ENCODE measurements around the gene MTG1. TPM values are rescaled to one million over a fixed set of nuclear protein-coding genes. Genes with fewer than 3 reads are reported as not detected.

Gene MTG1
- total and polyA plus RNA-seq, 2 donors (not counting 1 experiment from before 2014, with no cell fraction given), result 90.0 to 117 TPM

DNA sequence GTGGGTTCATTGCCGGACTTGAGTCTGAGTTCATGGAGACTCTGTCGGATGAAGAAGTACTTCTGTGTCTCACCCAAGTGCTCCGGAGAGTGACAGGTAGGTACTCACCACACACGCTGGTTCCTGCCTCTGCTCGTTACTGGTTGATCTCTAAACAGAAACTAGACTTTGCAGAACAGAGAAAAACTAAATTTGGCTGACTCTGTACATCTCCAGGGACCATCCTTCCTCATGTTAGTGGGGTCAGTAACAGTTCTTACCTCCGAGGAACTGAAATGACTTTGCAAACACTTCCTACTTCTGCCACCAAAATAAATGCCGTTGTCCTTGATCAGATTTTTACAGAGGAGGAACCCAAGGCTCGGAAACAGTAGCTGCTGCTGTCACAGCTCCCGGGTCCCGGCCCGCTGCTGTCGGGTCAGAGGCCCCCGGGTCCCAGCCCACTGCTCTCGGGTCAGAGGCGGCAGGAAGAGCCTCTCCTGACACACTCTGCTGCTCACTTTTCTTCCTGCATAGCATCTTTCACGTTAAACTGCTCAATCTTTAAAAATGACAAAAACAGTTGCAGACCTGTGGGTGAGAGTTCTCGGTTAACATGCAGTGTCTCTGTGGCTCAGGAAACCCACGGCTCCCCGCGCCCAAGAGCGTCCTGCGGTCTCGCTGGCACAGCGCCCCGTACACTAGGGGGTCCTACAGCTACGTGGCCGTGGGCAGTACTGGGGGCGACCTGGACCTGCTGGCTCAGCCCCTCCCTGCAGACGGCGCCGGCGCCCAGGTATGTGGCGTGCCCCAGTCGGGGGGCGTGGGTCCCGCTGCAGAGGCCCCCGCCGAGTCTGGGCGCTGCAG, 4.8 kb upstream of the MTG1 start:
- peaks cover 5% of the 10 kb centered on the region for H4K20me1 ChIP-seq (ENCODE audit: control insufficient read depth, insufficient read depth, low read length, poor library complexity, severe bottlenecking)
- ChIA-PET POLR2A (interaction anchor here (1.0 to 2.1 kb wide), 4 partner anchors 9 to 16 kb away, joined by 4 to 7 read pairs (median 4); partner anchors contain the start of genes ECHS1 and PAOX), CTCF (interaction anchor here (1.2 to 2.0 kb wide), 3 partner anchors 11 to 130 kb away, joined by 3 to 7 read pairs (median 6); no protein-coding TSS in a partner anchor)
- TF ChIP-seq CTCF (IDR thresholded peaks at IDR 0.05) (no peak), EZH2 (IDR thresholded peaks at IDR 0.05; ENCODE audit: borderline replicate concordance, insufficient read depth, low read depth, low read length, poor library complexity, severe bottlenecking) (no peak)
- no peaks in the 10 kb centered on the region for H3K9me3 ChIP-seq (ENCODE audit: control extremely low read depth in 1 of 3, control insufficient read depth in 2 of 3, insufficient read depth in 1 of 3, low read length in 2 of 3)
- intact Hi-C loops (cut with micrococcal nuclease), result loop anchor here (1.0 kb wide), 4 partner anchors 10 to 128 kb away; partner anchors contain the start of genes ECHS1, FUOM and PAOX
- H2AFZ ChIP-seq (ENCODE audit: insufficient read depth, low read depth, low read length, poor library complexity, severe bottlenecking), result peak overlapping the region; percentile 52
- peaks cover 28% of the 10 kb centered on the region for H3K79me2 ChIP-seq (ENCODE audit: control insufficient read depth, insufficient read depth, low read length)
- peak overlapping the region; percentile 77 to 81 for H3K27ac ChIP-seq (ENCODE audit: low read length in 2 of 2)
- Mint-ChIP-seq H3K9me3 (ENCODE audit: insufficient read depth) (no peaks in the 10 kb centered on the region), H3K4me1 (peaks cover 56% of the 10 kb centered on the region), H3K4me3 (peak overlapping the region; percentile 89), H3K27ac (peak overlapping the region; percentile 92), H3K27me3 (no peaks in the 10 kb centered on the region)
- H3K4me2 ChIP-seq (replicated peaks; ENCODE audit: low read depth, low read length, poor library complexity, severe bottlenecking), result peak overlapping the region; percentile 83
- peak; percentile 92 for DNase-seq
- ATAC-seq (ENCODE audit: low read depth), result peak; percentile 83
- H3K27me3 ChIP-seq (replicated peaks in 1 of 4; ENCODE audit: control extremely low read depth in 1 of 4, control insufficient read depth in 3 of 4, insufficient read depth in 4 of 4, low read length in 3 of 4), result no peaks in the 10 kb centered on the region
- H3K4me3 ChIP-seq (ENCODE audit: control extremely low read depth in 1 of 5, extremely low read depth in 1 of 5, insufficient read depth in 1 of 5, low read depth in 2 of 5, low read length in 4 of 5), result peak overlapping the region; percentile 42 to 63 (median 56)
- H3K4me1 ChIP-seq (ENCODE audit: control insufficient read depth in 2 of 2, insufficient read depth in 2 of 2, low read length in 2 of 2), result peaks cover 58 to 62% of the 10 kb centered on the region in 2 donors
- H3K9ac ChIP-seq (ENCODE audit: low read length), result peak overlapping the region; percentile 62
- WGBS (ENCODE audit: insufficient coverage), result under 1% methylated on average over 32 of the region's 39 CpGs
- H3K36me3 ChIP-seq (replicated peaks in 1 of 2; ENCODE audit: control extremely low read depth in 1 of 2, control insufficient read depth in 1 of 2, extremely low read depth in 1 of 2, insufficient read depth in 2 of 2, low read length in 1 of 2), result peaks cover 0 to 12% of the 10 kb centered on the region in 2 experiments

All from B cell (primary cell).